GM23338 (cell line): Measurements from ENCODE around the gene ZSWIM5.

Source experiments
- CREB1 ChIP-seq: fragments of 250-450 bp; sonication (Bioruptor Pico); IDR thresholded peaks from 2 replicates; pipeline ENCODE4 v1.5.0; 2020; ENCODE audit warnings: low read depth, mild to moderate bottlenecking, moderate library complexity
- EZH2 ChIP-seq: fragments of 200-600 bp; sonication (generic); IDR thresholded peaks from one replicate; pipeline ENCODE4 v1.8.0; 2017; ENCODE audit warnings: antibody characterized with exemption, mild to moderate bottlenecking, low read depth; ENCODE audit not compliant: unreplicated experiment
- JUNB ChIP-seq: IDR thresholded peaks from one replicate; pipeline ENCODE4 v1.6.1; 2016; ENCODE audit warnings: antibody characterized with exemption; ENCODE audit not compliant: unreplicated experiment
- POLR2AphosphoS5 ChIP-seq: IDR thresholded peaks from 2 replicates; pipeline ENCODE4 v1.6.1; 2016; ENCODE audit warnings: antibody characterized with exemption, low read depth
- REST ChIP-seq: IDR thresholded peaks from one replicate; pipeline ENCODE4 v1.6.1; 2018; ENCODE audit warnings: antibody characterized with exemption; ENCODE audit not compliant: unreplicated experiment
- ZNF331 ChIP-seq: fragments of 250-450 bp; sonication (Bioruptor Pico); IDR thresholded peaks from 2 replicates; pipeline ENCODE4 v1.5.0; 2020; ENCODE audit warnings: low read depth, mild to moderate bottlenecking, moderate library complexity
- TF ChIP-seq, protein P1 (sequence below): fragments of 250-450 bp; sonication (Bioruptor Pico); IDR thresholded peaks from 2 replicates; pipeline ENCODE4 v1.5.0; 2020; ENCODE audit warnings: mild to moderate bottlenecking, moderate library complexity
- TF ChIP-seq, protein P2 (sequence below), 2 experiments: fragments of 200-600 bp in 1 of 2; sonication (generic) in 1 of 2; conservative IDR thresholded peaks; 2 replicates each; pipeline versions ENCODE4 v1.5.1 to v1.6.1; 2016 to 2017; ENCODE audit warnings: antibody characterized with exemption in 2 of 2, low read depth in 2 of 2, mild to moderate bottlenecking in 2 of 2, moderate library complexity in 1 of 2

GRCh38 chr1:45230537-45230936 is 24.1 kb upstream of the ZSWIM5 start:
- TF ChIP-seq, protein P1, sequence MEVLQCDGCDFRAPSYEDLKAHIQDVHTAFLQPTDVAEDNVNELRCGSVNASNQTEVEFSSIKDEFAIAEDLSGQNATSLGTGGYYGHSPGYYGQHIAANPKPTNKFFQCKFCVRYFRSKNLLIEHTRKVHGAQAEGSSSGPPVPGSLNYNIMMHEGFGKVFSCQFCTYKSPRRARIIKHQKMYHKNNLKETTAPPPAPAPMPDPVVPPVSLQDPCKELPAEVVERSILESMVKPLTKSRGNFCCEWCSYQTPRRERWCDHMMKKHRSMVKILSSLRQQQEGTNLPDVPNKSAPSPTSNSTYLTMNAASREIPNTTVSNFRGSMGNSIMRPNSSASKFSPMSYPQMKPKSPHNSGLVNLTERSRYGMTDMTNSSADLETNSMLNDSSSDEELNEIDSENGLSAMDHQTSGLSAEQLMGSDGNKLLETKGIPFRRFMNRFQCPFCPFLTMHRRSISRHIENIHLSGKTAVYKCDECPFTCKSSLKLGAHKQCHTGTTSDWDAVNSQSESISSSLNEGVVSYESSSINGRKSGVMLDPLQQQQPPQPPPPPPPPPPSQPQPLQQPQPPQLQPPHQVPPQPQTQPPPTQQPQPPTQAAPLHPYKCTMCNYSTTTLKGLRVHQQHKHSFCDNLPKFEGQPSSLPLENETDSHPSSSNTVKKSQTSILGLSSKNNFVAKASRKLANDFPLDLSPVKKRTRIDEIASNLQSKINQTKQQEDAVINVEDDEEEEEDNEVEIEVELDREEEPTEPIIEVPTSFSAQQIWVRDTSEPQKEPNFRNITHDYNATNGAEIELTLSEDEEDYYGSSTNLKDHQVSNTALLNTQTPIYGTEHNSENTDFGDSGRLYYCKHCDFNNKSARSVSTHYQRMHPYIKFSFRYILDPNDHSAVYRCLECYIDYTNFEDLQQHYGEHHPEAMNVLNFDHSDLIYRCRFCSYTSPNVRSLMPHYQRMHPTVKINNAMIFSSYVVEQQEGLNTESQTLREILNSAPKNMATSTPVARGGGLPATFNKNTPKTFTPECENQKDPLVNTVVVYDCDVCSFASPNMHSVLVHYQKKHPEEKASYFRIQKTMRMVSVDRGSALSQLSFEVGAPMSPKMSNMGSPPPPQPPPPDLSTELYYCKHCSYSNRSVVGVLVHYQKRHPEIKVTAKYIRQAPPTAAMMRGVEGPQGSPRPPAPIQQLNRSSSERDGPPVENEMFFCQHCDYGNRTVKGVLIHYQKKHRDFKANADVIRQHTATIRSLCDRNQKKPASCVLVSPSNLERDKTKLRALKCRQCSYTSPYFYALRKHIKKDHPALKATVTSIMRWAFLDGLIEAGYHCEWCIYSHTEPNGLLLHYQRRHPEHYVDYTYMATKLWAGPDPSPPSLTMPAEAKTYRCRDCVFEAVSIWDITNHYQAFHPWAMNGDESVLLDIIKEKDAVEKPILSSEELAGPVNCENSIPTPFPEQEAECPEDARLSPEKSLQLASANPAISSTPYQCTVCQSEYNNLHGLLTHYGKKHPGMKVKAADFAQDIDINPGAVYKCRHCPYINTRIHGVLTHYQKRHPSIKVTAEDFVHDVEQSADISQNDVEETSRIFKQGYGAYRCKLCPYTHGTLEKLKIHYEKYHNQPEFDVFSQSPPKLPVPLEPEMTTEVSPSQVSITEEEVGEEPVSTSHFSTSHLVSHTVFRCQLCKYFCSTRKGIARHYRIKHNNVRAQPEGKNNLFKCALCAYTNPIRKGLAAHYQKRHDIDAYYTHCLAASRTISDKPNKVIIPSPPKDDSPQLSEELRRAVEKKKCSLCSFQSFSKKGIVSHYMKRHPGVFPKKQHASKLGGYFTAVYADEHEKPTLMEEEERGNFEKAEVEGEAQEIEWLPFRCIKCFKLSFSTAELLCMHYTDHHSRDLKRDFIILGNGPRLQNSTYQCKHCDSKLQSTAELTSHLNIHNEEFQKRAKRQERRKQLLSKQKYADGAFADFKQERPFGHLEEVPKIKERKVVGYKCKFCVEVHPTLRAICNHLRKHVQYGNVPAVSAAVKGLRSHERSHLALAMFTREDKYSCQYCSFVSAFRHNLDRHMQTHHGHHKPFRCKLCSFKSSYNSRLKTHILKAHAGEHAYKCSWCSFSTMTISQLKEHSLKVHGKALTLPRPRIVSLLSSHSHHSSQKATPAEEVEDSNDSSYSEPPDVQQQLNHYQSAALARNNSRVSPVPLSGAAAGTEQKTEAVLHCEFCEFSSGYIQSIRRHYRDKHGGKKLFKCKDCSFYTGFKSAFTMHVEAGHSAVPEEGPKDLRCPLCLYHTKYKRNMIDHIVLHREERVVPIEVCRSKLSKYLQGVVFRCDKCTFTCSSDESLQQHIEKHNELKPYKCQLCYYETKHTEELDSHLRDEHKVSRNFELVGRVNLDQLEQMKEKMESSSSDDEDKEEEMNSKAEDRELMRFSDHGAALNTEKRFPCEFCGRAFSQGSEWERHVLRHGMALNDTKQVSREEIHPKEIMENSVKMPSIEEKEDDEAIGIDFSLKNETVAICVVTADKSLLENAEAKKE (CRISPR knock-in tag): no peak
- TF ChIP-seq EZH2 (no peak), CREB1 (no peak), POLR2AphosphoS5 (no peak), REST (no peak), ZNF331 (CRISPR knock-in tag) (no peak), JUNB (no peak)
- TF ChIP-seq, protein P2, sequence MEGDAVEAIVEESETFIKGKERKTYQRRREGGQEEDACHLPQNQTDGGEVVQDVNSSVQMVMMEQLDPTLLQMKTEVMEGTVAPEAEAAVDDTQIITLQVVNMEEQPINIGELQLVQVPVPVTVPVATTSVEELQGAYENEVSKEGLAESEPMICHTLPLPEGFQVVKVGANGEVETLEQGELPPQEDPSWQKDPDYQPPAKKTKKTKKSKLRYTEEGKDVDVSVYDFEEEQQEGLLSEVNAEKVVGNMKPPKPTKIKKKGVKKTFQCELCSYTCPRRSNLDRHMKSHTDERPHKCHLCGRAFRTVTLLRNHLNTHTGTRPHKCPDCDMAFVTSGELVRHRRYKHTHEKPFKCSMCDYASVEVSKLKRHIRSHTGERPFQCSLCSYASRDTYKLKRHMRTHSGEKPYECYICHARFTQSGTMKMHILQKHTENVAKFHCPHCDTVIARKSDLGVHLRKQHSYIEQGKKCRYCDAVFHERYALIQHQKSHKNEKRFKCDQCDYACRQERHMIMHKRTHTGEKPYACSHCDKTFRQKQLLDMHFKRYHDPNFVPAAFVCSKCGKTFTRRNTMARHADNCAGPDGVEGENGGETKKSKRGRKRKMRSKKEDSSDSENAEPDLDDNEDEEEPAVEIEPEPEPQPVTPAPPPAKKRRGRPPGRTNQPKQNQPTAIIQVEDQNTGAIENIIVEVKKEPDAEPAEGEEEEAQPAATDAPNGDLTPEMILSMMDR (conservative IDR thresholded peaks at IDR 0.05; ENCODE audit: low read depth in 2 of 2): peak; percentile 20 to 74; a peak in 3 of 4 replicates
